ENCODE data around the gene PRKCZ. TPM values are rescaled to one million over a fixed set of nuclear protein-coding genes. Genes with fewer than 3 reads are reported as not detected.

PRKCZ gene
- 4.8 to 7.8 TPM (median 5.1 TPM) in 3 replicates for total RNA-seq
- long read RNA-seq, transcript PRKCZ-202 (15 exons, 2,294 nt), result major isoform, 7 of 13 reads
- long read RNA-seq, partial matches to known transcripts, result 0 of 13 reads
- long read RNA-seq, other reads (novel, unspliced or antisense), result 5 of 13 reads

DNA sequence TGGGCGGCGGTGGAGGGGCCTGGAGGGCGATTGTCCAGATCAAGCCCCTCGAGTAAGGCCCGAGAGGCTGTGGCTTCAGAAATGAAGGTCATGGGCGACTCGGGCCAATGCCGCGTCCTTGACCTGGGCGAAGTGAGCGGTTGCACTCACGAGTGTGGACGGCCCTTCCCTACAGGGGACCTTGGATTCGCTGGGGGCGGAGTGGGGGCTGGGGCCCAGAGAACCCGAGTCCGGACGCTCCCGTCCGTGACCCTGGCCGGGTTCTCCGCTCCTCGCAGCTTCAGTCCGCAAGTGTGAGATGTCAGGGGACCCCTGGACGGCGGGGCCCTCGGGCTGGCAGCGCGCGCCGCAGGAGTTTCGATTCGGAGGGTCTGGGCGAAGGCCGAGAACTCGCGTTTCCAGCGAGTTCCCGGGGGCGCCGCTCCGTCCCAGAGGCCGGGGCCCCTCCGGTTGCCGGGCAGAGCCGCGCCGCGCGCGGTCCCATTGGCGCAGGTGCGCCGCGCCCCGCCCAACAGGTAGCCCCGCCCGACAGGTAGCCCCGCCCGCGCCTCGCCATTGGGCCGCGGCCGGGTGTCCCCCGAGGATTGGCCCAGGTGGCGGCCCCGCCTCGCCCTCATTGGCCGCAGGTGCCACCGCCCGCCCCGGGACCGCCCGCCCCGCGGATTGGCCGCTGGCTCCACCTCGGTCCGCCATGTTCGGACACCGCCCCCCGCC lies at the start of gene PRKCZ:
Gene PRKCZ, plus strand, starts transcription at position 694 of the 714 bp plus-strand sequence. CDS start 220 bp downstream, outside the sequence.
- Mint-ChIP-seq H3K4me3 (ENCODE audit: unreplicated experiment) (peak within 1 kb of the TSS; percentile 53), H3K27ac (ENCODE audit: unreplicated experiment) (no peak within 1 kb of the TSS), H3K4me1 (ENCODE audit: low read depth) (peaks cover 4% of the 10 kb centered on the region), H3K36me3 (ENCODE audit: low read depth) (no peaks in the 10 kb centered on the region), H3K27me3 (ENCODE audit: low read depth) (peaks cover 30% of the 10 kb centered on the region), H3K9me3 (ENCODE audit: low read depth) (no peaks in the 10 kb centered on the region)
- no peak for DNase-seq (ENCODE audit: low spot score)
- TF ChIP-seq, protein P1, sequence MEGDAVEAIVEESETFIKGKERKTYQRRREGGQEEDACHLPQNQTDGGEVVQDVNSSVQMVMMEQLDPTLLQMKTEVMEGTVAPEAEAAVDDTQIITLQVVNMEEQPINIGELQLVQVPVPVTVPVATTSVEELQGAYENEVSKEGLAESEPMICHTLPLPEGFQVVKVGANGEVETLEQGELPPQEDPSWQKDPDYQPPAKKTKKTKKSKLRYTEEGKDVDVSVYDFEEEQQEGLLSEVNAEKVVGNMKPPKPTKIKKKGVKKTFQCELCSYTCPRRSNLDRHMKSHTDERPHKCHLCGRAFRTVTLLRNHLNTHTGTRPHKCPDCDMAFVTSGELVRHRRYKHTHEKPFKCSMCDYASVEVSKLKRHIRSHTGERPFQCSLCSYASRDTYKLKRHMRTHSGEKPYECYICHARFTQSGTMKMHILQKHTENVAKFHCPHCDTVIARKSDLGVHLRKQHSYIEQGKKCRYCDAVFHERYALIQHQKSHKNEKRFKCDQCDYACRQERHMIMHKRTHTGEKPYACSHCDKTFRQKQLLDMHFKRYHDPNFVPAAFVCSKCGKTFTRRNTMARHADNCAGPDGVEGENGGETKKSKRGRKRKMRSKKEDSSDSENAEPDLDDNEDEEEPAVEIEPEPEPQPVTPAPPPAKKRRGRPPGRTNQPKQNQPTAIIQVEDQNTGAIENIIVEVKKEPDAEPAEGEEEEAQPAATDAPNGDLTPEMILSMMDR (IDR thresholded peaks at IDR 0.05), result no peak

- H3K4me3 Mint-ChIP-seq (ENCODE audit: unreplicated experiment), result no peak overlapping the region
- peaks cover 24% of the 10 kb centered on the region for H3K27me3 Mint-ChIP-seq (ENCODE audit: low read depth)
- no peak for DNase-seq (ENCODE audit: low spot score)
- TF ChIP-seq, protein P1 (IDR thresholded peaks at IDR 0.05), result no peak
- no peaks in the 10 kb centered on the region for H3K9me3 Mint-ChIP-seq (ENCODE audit: low read depth)
- peaks cover 3% of the 10 kb centered on the region for H3K4me1 Mint-ChIP-seq (ENCODE audit: low read depth)
- H3K27ac Mint-ChIP-seq (ENCODE audit: unreplicated experiment), result no peak overlapping the region
- H3K36me3 Mint-ChIP-seq (ENCODE audit: low read depth), result no peaks in the 10 kb centered on the region
These were observed 49.8 kb upstream of the PRKCZ start for GRCh38 chr1:2000432-2000831.

DNA sequence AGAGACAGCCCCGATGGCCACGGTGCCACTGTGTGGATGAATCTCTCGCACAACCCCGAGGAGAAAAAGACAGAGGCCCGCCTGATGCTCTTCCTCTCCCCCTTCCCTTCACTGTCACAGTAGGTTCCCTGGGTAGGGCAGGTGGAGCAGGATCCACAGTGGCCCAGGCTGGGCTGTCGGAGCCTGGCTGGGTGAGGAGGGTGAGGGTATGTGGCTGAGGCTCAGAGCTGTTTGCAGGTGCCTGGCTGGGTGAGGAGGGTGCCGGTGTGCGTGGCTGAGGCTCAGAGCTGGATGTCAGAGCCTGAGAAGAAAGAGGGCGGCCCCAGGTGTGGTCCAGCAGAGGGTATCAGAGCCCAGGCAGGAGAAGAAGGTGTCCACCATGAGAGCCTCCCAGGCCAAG lies 49.4 kb upstream of the PRKCZ start:
- TF ChIP-seq, protein P1 (IDR thresholded peaks at IDR 0.05), result no peak

GRCh38 chr1:2001773-2002411 lies 48.3 kb upstream of the PRKCZ start:
- no peak for DNase-seq (ENCODE audit: low spot score)
- H3K9me3 Mint-ChIP-seq (ENCODE audit: low read depth), result no peaks in the 10 kb centered on the region
- no peaks in the 10 kb centered on the region for H3K36me3 Mint-ChIP-seq (ENCODE audit: low read depth)
- no peak overlapping the region for H3K4me3 Mint-ChIP-seq (ENCODE audit: unreplicated experiment)
- TF ChIP-seq, protein P1 (IDR thresholded peaks at IDR 0.05), result no peak
- H3K27me3 Mint-ChIP-seq (ENCODE audit: low read depth), result peaks cover 27% of the 10 kb centered on the region
- no peak overlapping the region for H3K27ac Mint-ChIP-seq (ENCODE audit: unreplicated experiment)
- peaks cover 3% of the 10 kb centered on the region for H3K4me1 Mint-ChIP-seq (ENCODE audit: low read depth)

More for the DNA sequence above, 49.4 kb upstream of the PRKCZ start:
- DNase-seq (ENCODE audit: low spot score), result peak; percentile 50
- Mint-ChIP-seq H3K27me3 (ENCODE audit: low read depth) (peaks cover 26% of the 10 kb centered on the region), H3K36me3 (ENCODE audit: low read depth) (no peaks in the 10 kb centered on the region), H3K27ac (ENCODE audit: unreplicated experiment) (no peak overlapping the region), H3K4me1 (ENCODE audit: low read depth) (peaks cover 3% of the 10 kb centered on the region), H3K4me3 (ENCODE audit: unreplicated experiment) (no peak overlapping the region), H3K9me3 (ENCODE audit: low read depth) (no peaks in the 10 kb centered on the region)

DNA sequence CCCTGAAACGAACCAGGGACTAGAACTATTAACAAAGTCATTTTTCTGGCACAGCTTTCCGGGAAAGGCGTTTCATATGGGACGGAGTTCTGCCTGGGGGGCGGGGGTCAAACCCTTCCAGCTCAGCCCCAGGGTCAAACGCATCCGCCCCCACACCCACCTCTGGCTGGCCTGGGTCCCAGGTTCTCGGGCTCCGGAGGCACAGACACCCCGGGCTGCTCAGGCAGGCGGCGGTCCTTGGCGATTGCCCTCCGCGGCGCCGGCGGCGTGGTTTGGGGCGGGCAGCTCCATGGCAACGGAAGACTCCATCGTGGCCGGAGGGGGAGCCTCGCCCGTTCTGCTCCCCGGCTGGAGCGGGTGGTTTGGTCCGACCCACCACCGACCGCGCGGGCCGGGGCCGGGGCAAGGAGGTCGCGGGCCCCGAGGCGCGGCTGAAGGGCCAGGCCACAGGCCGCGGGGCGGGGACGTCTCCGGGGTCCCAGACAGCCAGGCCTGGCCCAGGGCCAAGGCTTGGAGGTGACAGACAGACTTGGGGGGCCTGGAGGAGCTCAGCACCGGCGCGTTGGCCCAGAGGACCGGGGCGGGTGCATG lies 46.6 kb upstream of the PRKCZ start, which contains the start of gene CFAP74:
Gene CFAP74, minus strand, starts transcription at position 246 of the 591 bp plus-strand sequence. CDS start 12,830 bp downstream, outside the sequence.
- H3K9me3 Mint-ChIP-seq (ENCODE audit: low read depth), result no peaks in the 10 kb centered on the region
- peak within 1 kb of the TSS; percentile 35 for H3K4me3 Mint-ChIP-seq (ENCODE audit: unreplicated experiment)
- H3K27ac Mint-ChIP-seq (ENCODE audit: unreplicated experiment), result no peak within 1 kb of the TSS
- peaks cover 29% of the 10 kb centered on the region for H3K27me3 Mint-ChIP-seq (ENCODE audit: low read depth)
- TF ChIP-seq, protein P1 (IDR thresholded peaks at IDR 0.05), result no peak
- peaks cover 3% of the 10 kb centered on the region for H3K4me1 Mint-ChIP-seq (ENCODE audit: low read depth)
- peak; percentile 68 for DNase-seq (ENCODE audit: low spot score)
- H3K36me3 Mint-ChIP-seq (ENCODE audit: low read depth), result no peaks in the 10 kb centered on the region

Data from chondrocyte (in vitro differentiated cells).